AG09309 (cell line): Measurements from ENCODE around the gene EEPD1.

ENCODE experiments used
- DNase-seq: peaks from one replicate; pipeline ENCODE4 v3.0.0-alpha.2; 2010; ENCODE audit warnings: low read depth
- H3K4me3 ChIP-seq: 2 replicates; pipeline ENCODE4 v1.5.1; 2011; ENCODE audit warnings: mild to moderate bottlenecking, low read depth, low read length, moderate library complexity; ENCODE audit not compliant: control insufficient read depth
- TF ChIP-seq, protein P1 (sequence below): IDR thresholded peaks from 2 replicates; pipeline ENCODE4 v1.5.1; 2011; ENCODE audit warnings: mild to moderate bottlenecking, low read depth, low read length, inconsistent platforms; ENCODE audit not compliant: insufficient read depth, control insufficient read depth; ENCODE audit errors: missing control alignments

Gene EEPD1

DNA sequence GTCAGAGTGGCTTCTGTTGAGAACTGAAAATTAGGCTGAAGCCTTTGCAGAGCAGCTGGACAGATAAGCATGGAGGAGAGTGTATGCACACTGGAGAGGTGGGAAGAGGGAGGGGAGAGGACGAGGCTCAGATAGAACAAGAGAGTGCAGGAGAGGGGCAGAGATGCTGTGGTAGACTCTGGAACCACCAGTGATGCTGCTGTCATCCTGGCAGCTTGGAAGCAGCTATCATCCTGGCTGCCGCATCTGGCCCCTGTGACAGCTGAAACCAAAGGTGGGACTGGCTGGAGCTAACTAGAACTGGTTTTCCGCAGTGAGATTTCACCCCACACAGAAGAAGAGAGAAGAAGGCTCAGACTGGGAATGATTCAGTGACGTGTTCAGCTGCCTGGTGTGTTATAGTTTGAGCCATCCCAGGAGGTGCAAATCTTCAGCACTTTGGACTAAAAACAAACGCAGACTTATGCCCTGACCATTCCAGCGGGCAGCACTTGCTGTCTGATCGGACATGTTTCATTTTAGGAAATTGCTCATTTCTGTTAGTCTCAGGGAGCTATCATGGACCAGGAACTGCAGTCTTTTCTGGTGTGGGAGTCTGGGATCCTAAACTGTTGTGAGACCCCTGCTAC is 38.4 kb downstream of the EEPD1 start:
- H3K4me3 ChIP-seq = no peak overlapping the region
- TF ChIP-seq, protein P1, sequence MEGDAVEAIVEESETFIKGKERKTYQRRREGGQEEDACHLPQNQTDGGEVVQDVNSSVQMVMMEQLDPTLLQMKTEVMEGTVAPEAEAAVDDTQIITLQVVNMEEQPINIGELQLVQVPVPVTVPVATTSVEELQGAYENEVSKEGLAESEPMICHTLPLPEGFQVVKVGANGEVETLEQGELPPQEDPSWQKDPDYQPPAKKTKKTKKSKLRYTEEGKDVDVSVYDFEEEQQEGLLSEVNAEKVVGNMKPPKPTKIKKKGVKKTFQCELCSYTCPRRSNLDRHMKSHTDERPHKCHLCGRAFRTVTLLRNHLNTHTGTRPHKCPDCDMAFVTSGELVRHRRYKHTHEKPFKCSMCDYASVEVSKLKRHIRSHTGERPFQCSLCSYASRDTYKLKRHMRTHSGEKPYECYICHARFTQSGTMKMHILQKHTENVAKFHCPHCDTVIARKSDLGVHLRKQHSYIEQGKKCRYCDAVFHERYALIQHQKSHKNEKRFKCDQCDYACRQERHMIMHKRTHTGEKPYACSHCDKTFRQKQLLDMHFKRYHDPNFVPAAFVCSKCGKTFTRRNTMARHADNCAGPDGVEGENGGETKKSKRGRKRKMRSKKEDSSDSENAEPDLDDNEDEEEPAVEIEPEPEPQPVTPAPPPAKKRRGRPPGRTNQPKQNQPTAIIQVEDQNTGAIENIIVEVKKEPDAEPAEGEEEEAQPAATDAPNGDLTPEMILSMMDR = no peak

DNA sequence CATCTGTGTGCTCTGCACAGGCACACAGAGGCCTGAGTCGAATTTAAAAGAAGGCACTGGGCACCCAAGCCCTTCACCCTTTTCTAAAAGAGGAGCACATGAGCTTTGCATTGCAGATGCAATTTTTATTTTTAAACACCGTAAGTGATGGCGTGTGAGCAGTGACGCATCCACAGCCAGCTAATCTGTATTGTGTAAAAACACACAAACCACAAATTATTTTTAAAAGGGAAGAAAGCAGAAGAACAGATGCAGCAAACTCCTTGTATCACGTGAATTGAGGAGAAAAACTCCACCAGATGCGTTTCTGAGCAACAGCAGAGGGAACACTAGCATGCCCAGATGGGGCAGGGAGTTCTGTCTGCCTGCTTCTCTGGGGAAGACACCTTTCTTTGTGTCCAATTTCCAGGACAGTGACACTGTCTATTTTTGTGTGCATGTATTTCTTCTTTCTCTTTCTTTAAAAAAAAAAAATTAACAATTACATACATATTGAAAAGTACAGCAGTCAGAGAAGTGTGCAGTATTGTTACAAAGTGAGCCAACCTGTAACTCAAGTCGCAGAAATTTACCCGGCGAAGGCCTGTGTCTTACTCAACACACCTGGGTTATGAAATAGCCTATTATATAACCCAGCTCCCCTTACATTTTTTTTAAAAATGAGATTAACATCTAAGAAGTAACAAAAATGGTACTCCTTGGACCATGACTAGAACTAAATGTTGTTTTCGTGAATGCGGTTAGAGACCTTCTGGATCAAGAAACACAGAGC is 39.2 kb downstream of the EEPD1 start:
- TF ChIP-seq, protein P1 = no peak
- DNase-seq = peak; percentile 83
- H3K4me3 ChIP-seq = no peak overlapping the region

More for the DNA sequence above, 38.4 kb downstream of the EEPD1 start:
- DNase-seq = peak; percentile 7

DNA sequence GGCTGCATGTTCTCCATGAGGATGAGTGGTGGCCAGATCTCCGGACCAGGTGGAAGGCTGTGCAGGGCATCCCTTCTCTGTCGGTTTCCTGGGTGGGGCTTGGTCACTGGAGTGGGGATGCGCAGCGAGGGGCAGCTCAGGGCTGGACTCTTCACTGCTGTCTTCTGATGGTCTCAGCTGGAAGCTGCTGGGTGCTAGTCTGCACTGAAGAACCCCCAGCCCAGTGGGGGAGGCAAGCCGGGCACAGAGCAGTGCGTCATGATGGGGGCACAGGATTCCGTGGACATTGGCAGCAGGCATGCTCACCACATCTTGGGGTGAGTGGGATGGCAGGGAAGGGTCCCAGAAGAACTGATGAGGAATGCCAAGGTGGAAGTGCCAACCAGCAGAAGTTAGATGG is 39.8 kb downstream of the EEPD1 start:
- DNase-seq = no peak
- TF ChIP-seq, protein P1 = no peak
- no peak overlapping the region for H3K4me3 ChIP-seq

DNA sequence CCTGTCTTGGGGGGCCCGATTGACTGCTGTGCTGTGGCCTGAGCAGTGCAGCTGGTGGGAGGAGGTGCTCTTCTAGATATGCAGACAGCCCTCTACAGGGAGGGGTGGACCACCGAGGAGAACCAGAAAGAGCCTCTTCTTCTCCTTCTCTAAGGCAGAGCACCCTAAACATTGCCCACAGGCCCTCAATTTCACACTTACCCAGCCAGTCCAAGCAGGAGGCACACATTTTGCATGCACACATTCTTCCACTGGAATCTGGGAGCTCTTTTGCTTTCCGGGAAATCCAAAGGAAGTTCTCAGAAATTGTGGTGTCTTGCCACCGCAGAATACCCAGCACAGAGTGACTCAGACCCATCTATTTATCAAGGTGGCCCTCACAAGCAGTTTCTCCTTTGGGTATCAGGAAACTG is 45.8 kb downstream of the EEPD1 start:
- TF ChIP-seq, protein P1 = no peak
- H3K4me3 ChIP-seq = no peak overlapping the region
- no peak for DNase-seq

DNA sequence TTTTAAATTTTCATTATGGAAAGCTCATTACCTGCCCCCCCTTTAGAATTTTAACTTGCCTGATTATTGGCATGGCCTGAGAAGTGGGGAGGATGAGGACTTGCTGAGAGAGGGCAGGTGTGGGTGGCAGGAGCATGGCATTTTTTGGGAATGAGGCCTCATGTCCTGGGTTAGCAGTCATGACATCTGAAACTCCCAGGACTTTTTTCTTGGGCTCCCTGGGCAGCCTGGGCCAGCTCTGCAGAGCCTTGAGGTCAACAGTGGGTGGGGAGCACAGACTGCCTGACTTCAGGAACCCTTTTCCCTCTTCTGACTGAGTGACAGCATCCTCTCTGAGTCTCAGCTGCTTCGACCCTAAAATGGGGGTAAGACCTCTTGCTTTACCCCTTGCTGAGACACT is 46.3 kb downstream of the EEPD1 start:
- no peak overlapping the region for H3K4me3 ChIP-seq
- no peak for DNase-seq
- TF ChIP-seq, protein P1 = no peak

DNA sequence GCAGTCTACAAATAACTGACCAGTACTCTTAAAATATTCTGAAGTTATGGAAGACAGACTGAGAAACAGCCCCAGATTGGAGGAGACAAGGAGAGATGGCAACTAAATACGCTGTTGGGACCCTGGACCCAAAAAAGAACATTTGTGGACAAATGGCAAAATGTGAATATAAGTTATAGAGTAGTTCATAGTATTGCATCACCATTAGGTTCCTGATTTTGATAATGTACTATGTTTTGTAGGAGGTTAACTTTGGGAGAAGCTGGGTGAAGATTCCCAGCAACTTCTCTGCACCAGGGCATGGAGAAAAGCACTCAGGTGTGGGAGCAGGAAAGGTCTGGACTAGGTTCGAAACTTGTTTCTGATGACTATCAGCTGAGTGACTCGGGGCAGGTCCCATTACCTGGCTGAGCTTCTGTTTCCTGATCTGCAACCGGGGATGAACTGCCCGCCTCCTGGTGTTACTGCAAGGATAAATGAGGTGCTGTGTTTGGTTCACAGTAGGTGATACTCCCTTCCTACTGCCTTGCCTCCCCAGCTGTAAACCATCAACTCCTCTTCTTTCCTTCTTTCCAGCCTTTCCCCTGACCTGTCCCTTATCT is 48.2 kb downstream of the EEPD1 start:
- DNase-seq = no peak
- TF ChIP-seq, protein P1 = no peak
- no peak overlapping the region for H3K4me3 ChIP-seq
